HG03159 (cell line): ENCODE measurements around the gene PELO.
"Not testable (repeated sequence)": the region's sequence is repeated elsewhere in the genome, so short reads cannot be mapped to it uniquely, and the experiment has no call there.

ENCODE experiments used
- ATAC-seq: cut with Tn5 transposase; IDR thresholded peaks from one replicate; pipeline ENCODE4 v1.9.1; 2021; ENCODE audit warnings: mild to moderate bottlenecking, moderate library complexity; ENCODE audit not compliant: unreplicated experiment

The PELO gene

GRCh38 chr5:52800394-52801213, 12.9 kb downstream of the PELO start:
- ATAC-seq: peak; percentile 35

- ATAC-seq: no peak
Measured at GRCh38 chr5:52801329-52801728, 13.6 kb downstream of the PELO start.

- no peak for ATAC-seq
Measured at GRCh38 chr5:52802272-52802973, 14.7 kb downstream of the PELO start.

- no peak for ATAC-seq
Measured at GRCh38 chr5:52802974-52803336, 15.2 kb downstream of the PELO start.

- no peak for ATAC-seq
Measured at GRCh38 chr5:52804387-52804791, 16.7 kb downstream of the PELO start.

- no peak for ATAC-seq
Measured at GRCh38 chr5:52804981-52805380, 17.3 kb downstream of the PELO start.

- no peak for ATAC-seq
Measured at GRCh38 chr5:52805615-52806014, 17.9 kb downstream of the PELO start.

- ATAC-seq: no peak
Measured at GRCh38 chr5:52807037-52807436, 19.3 kb downstream of the PELO start.

GRCh38 chr5:52807723-52808122, 20.0 kb downstream of the PELO start:
- no peak for ATAC-seq

GRCh38 chr5:52808316-52808901, 20.7 kb downstream of the PELO start:
- ATAC-seq: no peak

GRCh38 chr5:52809884-52810283, 22.2 kb downstream of the PELO start:
- no peak for ATAC-seq

- ATAC-seq: no peak
Measured at GRCh38 chr5:52810426-52810825, 22.7 kb downstream of the PELO start.

- no peak for ATAC-seq
Measured at GRCh38 chr5:52811067-52811749, 23.5 kb downstream of the PELO start.

- ATAC-seq: no peak
Measured at GRCh38 chr5:52814352-52815148, 26.8 kb downstream of the PELO start.

GRCh38 chr5:52817818-52818217, 30.1 kb downstream of the PELO start:
- ATAC-seq: no peak

- ATAC-seq: no peak
Measured at GRCh38 chr5:52818360-52818759, 30.6 kb downstream of the PELO start.

GRCh38 chr5:52818807-52819206, 31.1 kb downstream of the PELO start:
- ATAC-seq: not testable (repeated sequence)

- ATAC-seq: no peak
Measured at GRCh38 chr5:52821901-52822300, 34.2 kb downstream of the PELO start.

GRCh38 chr5:52822437-52822836, 34.7 kb downstream of the PELO start:
- ATAC-seq: no peak

GRCh38 chr5:52824827-52825226, 37.1 kb downstream of the PELO start:
- no peak for ATAC-seq

GRCh38 chr5:52825826-52826225, 38.1 kb downstream of the PELO start:
- peak; percentile 83 for ATAC-seq
